CD4-positive, alpha-beta T cell treated with Interleukin-15 for 1 hour (primary cell): Measurements from ENCODE around the gene POU3F1.
A peak's percentile ranks its signal among the peaks of the same experiment; 100 is the strongest.

Experiments
- DNase-seq: peaks from one replicate; pipeline ENCODE4 v3.0.0-alpha.2; 2020

POU3F1 gene

DNA sequence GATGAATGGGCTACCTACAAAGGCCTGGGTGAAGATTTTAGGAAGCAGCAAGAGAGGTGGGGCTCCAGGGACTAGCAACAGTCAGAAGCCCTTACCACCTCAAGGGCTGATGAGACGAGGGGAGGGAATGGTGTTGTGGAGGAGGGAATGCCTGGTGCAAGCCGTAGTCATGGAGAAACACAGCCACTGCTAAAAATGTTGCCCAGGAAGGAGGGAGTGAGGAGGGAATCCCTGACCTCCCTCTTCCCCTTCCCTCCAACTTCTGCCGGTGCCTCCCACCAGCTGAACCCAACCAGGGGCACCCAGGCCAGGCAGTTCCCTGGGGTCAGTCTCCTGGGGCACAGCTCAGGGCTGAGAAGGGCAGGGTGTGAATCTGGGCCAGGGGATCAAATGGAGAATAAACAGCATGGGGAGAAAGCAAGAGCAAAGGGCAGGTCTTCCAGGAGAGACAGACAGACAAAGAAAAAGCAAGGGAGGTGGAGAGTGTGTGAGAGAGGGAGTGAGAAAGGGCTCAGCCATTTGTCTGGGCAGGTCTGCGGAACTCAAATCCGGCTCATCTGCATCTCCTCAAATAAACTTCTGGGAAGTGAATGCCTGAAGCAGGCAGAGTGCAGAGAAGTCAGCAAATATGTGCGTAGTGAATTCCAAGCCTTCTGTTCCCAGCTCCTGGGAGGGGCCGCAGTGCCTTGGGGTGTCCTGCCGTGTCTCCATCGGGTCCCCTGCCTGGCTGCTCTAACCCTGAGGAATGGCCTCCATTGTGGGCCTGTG, 27.1 kb upstream of the POU3F1 start:
- DNase-seq = no peak

- DNase-seq = no peak
Measured at GRCh38 chr1:38072858-38073257, 26.3 kb upstream of the POU3F1 start.

DNA sequence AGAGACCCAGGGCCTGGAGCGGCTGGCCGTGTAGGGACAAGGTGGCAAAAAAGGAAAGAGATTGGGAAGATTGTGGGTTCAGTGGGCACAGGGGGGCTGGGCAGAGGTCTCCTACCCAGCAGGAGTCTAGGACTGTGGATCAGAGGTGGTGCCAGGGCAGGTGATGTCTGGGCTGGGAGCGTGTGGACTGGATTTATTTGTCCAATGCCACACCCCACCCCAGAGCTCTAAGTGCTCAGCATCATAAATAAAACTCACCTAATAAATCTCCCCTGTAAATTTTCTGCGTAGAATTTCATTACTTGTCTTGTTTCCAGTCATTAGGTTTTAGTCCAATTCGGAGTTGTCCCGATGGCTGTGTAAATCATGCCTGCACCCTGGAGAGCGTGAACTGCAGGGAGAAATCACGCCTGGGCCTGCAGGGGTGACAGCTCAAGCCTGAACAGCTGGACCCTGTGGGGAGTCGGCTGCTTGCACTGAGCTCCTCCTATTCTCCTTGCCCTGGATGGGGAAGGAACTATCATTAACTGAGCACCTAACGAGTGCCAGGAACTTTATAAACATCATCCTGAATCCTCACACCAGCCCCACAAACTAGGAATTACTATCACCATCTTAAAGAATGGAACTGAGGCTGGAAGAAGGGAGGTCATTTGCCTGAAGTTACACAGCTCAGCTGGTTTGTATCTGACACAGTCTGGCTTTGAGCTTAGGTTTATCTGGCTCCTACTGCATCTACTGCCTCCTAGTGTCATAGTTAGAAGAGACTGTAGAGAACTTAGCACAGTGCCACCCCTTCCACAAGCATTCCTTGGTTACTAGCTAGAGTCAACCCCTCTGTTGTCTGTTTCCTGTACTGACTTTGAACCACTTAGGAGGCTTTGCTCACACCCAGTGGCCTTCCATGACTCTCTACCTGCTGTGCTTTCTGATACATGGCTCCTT, 25.0 kb upstream of the POU3F1 start:
- no peak for DNase-seq

GRCh38 chr1:38068980-38069340, 22.4 kb upstream of the POU3F1 start:
- DNase-seq = no peak

DNA sequence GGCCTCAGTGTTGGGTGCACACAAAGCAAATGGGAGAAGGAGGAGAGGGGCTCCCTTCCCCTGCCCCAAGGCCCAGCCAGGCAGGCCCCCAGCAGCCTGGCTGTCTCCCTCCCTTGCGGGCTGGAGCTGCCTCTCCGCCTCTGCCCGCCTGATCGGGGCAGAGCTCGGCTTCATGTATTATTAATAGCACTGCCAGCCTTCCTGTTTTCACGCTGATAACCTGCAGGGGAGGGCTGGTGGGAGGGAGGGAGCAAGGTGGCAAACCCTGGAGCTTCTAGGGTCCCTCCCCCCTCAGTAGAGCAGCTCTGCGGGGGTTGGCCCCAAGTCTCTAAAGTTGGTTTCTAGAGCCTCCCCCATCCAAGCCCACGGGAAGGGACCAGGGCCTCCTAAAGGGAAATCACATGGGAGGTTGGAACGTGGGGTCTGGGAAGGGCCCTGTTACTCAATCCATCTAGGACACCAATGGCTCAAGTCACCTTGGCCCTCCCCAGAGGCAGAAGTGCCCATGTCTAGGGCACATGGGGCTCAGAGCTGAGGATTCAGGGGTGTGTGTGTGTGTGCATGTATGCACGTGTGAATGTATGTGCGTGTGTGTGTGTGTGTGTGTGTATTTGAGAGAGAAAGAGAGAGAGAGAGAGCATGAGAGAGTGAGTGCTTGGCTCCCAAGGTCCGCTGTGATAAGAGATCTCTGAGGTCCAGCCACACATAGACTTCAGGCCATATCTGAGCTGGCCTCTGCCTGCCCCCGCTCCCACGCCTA, 21.8 kb upstream of the POU3F1 start:
- no peak for DNase-seq

- DNase-seq = no peak
Measured at GRCh38 chr1:38064197-38064903, 17.8 kb upstream of the POU3F1 start.

DNA sequence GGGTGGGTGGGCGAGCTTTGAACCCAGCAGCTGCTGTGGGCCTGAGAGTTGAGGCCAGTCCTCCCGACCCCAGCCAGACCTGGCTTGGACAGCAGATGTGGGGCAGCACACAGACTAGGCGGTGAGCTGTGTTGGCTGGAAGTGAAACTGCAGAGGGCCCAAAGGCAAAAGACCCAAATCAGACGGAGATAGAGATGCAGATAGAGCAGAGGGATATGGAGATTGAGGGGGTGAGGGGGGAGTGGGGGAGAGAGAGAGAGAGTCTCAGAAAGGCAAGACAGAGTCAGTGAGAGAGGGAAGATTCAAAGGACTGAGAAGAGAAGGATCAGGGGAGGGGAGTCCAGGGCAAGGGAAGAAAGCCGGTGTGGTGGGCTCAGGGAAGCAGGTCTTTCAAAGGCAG, 17.0 kb upstream of the POU3F1 start:
- no peak for DNase-seq

DNA sequence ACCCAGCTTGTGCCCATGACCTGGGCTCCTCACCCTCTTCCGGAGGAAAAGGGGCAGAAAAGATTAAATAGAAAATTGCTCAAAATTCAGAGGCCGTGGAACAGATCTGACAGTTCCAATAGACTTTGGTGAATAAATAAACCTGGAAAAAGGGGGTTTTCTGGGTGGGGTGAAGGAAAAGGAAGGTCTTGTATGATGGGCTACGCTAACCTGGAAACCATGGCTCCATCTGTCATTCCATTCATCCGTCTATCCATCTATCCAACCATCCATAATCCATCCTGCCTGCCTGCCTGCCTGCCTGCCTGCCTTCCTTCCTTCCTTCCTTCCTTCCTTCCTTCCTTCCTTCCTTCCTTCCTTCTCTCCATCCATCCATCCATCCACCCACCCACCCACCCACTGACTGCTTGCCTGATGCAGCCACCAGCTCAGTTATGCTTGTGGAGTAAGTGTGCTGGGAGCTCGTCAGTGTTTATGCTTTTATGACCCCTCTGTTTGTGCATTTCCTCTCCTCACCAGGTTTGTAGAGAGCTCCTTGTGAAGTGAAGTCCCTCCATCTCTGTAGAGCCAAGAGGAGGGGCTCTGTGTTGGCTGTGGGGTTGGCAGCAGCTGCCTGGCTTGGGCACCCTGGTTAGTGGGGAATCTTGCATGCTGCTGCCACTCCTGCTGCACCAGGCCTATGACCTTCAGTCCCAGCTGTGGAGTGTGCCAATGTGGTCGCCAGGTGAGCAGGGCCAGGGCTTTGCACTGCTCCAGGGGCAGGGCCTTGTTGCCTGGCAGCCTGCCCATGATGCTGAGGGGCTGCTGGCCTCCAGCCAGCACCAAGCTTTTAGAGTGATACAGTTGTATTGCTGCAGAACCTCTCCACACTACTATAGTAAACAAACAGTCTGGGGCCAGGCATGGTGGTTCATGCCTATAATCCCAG, 16.0 kb upstream of the POU3F1 start:
- no peak for DNase-seq

DNA sequence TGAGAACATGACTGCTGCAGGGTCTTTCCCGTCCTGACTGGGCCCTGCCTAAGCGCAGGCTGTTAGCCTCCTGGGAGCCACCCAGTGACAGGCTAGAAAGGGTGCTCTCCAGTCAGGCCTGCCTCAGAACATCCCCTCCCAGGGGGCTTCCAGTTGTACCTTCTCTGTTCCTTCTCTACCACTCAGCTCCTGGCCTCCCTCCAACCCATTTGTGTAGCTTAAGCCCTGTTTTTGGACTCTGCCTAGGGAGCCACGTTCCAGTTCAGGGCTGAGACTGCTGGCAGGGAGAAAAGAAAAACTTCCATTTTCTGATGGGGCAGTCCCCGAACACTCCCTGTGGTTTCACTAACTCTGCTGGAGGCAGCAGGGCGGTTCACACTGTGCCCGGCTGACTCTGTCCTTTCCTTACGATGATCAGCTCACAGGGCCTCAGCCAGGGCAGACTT, 15.3 kb upstream of the POU3F1 start:
- no peak for DNase-seq

DNA sequence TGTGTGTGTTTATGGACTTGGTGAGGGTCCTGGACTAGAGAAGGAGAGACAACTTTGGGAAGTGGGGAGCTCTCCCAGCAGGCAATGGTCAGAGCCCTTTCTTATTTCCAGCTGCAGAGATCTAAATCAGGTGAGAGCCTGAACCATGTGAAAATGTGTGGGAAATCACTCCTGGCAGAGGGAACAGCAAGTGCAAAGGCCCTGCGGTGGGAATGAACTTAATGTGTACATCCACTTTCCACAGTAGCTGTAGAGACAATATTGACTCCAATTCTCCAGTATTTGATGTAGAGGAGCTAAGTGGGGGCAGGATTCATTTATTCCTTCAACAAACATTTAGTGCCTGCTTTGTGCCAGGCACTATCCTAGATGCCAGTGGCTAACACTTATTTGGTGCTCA, 14.7 kb upstream of the POU3F1 start:
- DNase-seq = no peak

DNA sequence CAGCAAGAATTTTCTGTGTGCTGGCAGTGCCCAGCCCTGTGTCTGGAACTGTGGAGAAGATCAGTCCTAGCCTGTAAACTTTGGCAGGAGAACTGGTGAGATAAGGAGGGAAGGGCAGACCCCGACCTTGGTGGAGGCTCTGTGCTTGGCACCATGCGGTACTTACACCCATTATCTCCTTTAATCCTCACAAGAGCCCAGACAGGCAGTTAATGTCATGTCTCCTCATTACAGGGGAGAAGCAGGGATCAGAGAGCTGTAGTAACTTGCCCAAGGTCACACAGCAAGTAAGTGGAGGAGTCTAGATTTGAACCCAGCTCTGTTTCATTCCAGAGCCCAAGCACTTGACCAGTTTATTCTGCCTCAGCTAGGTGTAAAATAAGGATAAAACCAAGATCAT, 13.9 kb upstream of the POU3F1 start:
- DNase-seq = no peak

DNA sequence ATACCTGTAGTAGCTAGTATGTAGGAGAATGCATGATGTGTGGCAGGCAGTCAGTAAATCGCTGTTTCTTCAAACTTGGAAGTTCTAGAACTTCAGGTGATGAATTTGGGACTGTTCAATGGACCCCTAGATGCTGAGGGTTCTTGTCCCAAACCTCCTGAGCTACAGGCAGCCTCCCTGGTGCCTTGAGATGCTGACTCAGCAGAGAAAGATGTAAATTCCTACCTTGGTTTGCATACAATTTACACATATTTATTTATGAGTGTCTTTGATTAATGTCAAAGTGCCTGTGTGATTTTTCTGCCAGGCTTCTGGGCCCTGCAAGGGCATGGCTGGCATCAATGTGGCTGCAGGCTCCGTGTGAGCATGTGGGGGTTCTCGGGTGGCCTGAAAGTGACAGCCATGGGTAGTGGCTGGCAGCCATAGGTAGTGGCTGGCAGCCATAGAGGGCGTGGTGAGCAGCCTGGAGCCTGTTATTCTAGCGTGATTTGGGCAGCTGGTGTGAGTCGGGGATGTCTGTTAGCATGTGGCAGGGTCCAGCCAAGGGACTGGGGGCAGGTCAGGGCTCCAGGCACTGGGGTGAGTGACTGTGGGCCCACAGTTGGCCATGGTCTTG, 13.2 kb upstream of the POU3F1 start:
- DNase-seq = no peak

DNA sequence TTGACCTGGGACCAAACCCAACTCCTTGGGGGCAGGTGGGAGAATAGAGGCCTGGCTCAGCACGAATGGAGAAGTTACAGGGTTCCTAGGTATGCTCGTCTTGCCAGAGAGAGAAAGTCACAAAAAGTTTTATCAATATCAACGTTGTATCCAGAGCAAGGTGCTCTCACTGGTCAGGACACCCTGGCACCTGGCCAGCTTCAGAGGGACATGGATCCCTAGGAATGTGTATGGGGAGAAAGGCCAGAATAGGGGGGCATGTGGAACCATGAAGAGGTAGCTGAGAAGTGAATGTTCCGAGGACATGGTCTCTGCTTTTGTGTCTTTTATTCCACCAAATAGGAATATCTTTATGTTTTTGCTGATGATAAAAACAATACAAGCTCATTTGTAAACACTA, 9.4 kb upstream of the POU3F1 start:
- no peak for DNase-seq

- DNase-seq = no peak
Measured at GRCh38 chr1:38055398-38055797, 8.8 kb upstream of the POU3F1 start.

- DNase-seq = no peak
Measured at GRCh38 chr1:38053416-38054091, 7.0 kb upstream of the POU3F1 start.

- DNase-seq = peak; percentile 49
Measured at GRCh38 chr1:38052750-38053415, 6.3 kb upstream of the POU3F1 start.

DNA sequence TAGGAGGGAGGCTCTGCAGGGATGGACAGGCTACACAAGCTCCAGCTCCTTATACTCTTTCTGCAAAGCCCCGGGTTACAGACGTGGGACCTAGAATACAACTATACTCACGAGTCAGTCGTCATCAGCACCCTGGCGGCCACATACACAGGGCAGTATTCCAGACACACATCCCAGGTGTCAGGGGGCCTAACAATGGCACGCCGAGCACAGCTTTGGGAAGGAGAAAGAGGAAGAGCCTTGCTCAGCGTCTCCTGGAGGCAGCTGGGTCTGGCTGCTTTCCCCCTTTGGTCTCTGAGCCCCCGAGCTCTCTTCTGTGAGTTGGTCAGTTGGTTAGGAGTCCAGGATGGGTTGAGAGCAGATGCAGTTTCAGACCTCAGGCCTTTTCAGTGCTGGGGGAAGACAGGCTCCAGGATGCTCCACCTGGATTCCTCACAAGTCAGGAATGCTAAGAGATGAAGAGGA, 4.5 kb upstream of the POU3F1 start:
- no peak for DNase-seq

DNA sequence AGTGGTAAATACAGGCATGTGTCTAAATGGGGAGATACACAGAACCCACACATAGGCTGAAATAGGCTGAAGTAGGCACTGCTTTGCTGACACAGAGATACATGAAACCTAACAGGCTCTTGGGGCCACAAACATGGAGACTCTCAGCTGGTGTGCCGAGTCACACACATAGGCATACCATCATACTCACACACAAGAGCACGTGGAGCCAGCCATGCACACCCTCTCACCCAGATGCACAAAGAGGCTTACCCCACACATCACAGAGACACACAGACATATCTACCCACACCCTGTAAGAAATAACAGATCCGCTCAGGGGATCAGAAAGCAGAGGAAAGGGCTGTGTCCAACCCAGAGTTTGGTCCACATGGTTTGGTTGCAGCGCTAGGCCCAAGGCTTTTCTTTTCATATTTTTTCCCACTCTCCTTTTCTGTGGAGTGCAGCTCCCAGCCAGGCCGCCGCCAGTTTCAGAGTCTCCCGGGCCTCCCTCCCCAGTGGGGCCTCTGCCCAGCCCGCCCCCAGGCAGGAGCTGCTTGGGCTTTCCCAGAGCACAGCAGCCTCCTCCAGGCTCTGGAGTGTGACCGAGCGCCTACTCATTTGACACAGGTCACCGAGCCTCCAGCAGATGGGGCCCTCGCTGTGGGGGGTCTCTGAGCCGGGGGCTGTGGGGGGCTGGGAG, 3.9 kb upstream of the POU3F1 start:
- DNase-seq = no peak

DNA sequence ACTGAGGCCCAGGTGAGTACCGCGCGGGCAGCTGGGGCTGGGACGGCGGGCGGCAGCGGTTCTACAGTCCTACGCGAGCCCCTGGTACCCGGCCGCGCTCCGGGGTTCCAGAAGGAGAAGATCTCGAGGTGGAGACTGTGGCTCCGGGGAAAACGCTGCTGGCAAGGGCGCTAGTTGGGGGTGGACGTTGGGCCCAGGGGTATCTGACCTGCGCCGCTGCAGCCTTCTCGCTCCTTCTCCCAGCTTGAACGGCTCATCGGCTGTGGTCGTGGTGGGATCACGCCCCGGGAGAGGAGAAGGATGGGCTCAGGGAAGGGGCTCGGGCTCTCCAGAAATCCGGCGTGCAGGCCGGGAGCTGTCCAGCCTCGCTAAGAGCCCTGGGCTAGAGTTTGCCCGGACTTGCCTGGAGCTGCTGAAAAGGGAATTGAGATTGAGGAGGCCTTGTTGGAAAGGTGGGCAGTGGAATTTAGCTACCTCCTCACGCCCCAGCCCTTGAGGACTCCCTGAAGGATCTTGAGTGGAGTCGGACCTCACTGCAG, 1.1 kb upstream of the POU3F1 start:
- DNase-seq = no peak
